Measurements from ENCODE around the gene ARMH2.

Gene ARMH2

DNA sequence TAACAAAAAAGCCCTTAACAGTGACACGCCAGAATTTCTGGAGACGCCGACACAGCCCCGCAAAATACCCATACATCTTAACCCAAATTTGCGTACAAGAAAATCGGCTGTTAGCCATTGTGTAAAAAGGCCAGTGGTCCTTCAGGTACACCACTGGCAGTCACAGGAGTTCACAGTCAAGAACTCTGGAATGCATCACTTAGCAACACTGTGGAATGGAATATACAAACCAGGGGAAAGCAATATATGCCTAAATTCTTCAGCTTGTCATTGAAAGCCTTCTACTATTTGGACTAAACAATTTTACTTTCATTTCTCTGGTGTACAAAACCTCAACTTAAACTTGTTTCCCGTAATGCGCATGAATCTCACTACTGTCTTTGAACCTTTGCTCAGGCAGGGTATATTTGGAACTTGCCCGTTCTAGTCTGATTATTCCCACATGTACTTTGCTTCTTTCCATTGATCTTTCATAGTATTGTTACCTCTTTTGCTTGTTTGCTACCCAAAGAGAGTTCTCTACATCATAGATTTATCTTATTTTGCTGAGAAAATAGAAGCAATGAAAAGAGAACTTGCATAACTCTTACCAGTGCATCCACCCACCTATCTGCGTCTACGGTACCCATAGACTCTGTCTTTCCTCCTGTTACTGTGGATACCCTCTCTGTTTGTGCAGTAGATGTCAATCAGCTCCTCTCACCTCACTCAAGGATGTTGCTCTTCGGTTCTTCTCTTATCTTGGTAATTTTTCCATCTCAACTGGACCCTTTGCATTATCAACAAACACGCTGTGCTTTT, at the start of gene ARMH2:
ARMH2 (minus strand) TSS at position 178 of the 801 bp plus-strand sequence; CDS start at position 118, 60 bp downstream.
- DNase-seq (ENCODE audit: low read depth in 1 of 2, low spot score in 1 of 2), result no peak

DNA sequence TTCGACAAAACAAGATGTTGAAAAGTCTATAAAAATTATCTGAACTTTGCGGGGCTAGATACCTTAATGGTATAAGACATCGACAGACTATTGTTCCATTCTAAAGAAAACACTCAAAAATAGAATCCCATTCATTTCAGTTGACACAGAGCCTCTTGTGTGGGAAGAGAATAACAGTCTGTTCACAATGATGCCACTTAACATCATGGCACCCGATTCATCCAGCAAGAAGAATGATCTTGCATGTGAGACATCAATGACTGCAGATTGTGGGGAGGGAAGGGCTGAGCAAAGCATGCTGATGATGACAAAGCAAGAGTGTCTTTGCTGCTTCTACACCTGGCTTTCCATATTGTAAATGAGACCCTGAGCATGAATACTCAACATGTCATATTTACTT, 49.7 kb upstream of the ARMH2 start:
- no peak for DNase-seq (ENCODE audit: low read depth in 1 of 2, low spot score in 1 of 2)

DNA sequence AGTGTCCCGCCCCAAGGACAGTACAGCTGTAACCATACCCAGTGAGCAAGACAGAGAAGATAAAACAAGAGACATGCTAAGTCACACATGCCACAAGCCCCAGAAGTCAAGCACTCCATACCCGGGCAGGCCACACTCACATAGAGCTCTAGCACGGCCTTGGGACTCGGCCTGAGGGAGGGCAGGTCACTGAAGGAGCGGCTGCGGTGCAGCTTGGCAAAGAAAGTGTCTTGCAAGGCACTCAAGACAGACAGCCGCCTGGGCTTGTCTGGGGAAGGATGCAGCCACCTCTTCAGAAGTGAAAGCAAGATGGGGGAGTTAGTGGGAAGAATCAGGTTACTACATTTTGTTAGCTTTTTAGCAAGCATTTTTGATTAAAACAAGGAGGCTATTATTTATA, 48.7 kb upstream of the ARMH2 start:
- no peak for DNase-seq (ENCODE audit: low read depth in 1 of 2, low spot score in 1 of 2)

DNA sequence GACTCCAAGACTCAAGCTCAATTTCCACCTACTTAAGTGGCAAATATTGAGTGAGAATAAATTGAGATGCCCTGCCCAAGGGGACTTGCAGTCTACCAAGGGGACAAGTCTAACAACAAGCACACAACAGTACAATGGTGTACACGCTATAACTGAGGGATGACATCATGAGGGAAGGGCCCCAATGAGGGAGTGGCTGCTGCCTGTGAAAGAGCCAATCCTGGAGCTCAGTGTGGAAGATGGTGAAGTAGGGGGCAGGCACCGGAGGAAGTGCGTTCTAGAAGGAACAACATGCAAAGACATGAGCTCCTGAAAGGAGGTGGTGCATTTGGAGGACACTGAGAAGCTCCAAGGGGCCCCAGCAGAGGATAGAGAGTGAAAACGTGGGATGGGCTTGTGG, 46.9 kb upstream of the ARMH2 start:
- DNase-seq (ENCODE audit: low read depth in 1 of 2, low spot score in 1 of 2), result no peak

DNA sequence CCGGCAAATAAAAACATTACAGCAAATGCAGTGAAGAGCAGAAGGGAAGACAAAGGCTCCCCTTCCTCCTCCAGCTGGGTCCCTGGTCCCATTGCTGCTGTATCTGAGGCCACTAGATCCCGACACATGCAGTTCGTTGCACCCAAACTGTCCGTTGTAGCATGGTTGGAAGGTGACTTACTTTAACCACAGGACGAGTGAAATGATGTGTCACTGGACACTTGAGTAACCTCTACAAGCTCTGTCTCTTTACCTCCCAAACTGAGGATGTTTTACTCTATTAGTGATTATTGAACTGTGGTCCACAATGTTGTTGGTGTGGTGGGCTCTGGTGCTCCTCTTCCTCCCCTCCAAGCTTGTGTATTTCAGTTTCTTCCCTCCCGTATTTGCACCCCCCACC, 46.2 kb upstream of the ARMH2 start:
- no peak for DNase-seq (ENCODE audit: low read depth in 1 of 2, low spot score in 1 of 2)

DNA sequence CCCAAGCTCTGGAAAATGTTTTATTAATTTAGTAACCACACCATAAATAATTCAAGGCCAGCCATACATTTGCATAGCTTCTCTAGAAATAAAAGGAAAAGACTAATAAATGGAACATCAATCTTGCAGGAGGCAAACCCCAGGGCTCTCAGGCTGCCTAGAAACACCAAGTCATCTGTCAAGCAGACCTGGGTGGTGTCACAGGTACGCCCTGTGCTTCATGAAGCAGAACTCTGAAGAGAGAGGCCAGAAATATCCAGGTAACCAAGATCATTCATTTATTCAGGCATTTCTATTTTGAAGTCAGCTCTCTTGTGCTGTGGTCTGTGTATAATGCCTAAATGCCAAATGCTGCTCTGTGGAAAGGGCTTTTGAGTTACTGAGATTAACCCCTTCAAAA, 45.3 kb upstream of the ARMH2 start:
- DNase-seq (ENCODE audit: low read depth in 1 of 2, low spot score in 1 of 2), result no peak

DNA sequence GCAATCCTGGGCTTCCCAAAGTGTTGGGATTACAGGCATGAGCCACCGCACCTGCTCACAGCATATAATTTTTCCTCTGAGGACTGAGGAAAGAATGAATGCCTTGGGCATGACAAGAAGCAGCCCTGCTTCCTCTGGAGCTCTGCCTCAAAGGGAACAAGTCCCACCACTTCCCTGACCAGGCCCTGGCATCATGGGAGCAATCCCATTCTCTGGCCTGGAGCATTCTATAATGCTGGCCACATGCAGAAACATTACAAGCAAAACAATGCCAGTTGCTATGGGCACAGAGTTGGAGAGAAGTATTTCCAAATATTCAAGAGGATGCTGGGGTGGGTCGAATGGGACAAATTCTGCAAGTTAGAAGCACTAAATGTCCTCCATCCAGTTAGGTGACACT, 41.5 kb upstream of the ARMH2 start:
- DNase-seq (ENCODE audit: low read depth in 1 of 2, low spot score in 1 of 2), result no peak

DNA sequence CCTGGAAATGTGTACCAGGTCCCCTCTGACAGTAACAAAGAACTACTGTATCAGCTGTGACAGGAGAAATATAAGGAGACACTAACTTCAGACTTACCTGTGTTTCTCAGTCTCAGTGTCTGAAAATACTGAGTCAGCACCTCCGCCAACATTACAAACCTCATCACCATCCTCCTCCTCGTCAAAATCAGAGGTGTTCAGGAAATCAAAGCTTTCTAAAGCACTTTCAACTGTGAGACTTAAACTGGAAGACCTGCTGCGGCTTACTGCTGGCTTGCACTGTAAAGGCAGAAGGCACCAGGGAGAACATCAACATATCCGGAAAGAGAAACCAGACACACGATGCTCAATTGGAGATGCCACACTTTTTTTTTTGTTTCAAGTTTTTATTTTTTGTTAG, 40.3 kb upstream of the ARMH2 start:
- DNase-seq (ENCODE audit: low read depth in 1 of 2, low spot score in 1 of 2), result no peak

DNA sequence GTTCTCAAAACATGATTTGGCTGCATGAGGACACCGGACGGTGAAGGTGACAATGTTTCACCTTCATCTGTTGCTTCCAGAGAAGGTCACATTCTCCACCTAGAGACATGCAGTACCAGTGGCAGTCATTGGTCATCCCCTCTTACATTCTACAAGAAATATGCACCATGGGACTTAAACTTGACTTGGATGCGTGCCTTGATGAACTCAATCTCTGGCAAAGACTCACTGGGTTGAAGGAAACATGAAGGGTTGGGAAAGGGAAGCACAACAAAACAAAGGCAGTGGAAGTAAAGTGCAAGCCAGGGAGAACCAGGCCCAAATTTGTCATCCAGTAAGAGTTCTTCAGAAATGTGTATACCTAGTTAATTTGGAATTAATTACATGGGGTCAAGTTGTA, 39.4 kb upstream of the ARMH2 start:
- no peak for DNase-seq (ENCODE audit: low read depth in 1 of 2, low spot score in 1 of 2)

DNA sequence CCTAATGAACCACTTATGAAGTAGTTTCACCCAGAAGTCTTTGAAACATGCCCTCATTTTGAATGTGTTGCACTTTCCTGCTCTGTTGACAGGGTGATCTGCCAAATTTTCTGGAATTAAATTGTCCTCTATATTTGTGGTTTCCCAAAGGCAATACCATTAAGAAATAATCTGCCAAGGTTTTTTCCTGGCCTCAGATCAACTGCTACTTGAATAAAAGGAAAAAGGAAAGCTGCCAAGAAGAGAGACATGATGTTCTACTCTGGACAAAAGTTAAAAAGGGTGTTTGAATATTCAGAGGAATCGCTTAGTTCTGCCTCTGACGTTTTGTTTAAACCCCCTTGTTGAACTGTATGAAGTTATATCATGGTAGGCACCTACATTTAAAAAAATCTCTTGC, 37.4 kb upstream of the ARMH2 start:
- no peak for DNase-seq (ENCODE audit: low read depth in 1 of 2, low spot score in 1 of 2)

DNA sequence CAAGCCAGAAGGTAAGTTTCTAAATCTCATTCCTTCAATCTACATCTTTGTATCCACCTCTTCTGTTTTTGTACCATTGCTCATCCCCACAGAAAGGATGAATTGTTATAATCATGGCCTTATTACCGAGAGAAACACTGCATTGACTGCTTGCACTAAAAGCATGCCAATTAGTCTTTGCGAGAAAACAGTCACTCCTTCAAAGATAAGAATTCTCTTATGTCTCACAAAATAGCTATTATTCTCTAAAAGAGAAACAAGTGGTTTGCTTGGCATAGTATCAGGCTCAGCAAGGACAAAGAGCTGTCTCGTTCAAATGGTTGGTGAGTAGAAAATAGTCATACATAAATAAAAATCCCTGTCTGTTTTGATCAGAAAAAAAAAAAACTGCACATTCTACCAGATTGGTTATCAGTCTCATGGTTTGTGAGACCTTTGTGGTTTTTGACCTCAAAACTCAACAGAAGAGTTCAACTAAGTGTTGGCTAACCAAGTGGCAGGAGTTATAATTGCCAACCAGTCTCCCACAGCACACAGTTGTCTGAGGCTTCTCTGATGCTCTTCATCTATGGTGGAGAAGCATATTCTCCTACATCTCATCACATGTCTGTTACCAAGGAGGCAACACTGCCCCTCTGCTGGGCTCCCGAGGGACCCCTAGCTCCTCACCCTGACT, 35.1 kb upstream of the ARMH2 start:
- no peak for DNase-seq (ENCODE audit: low read depth in 1 of 2, low spot score in 1 of 2)

DNA sequence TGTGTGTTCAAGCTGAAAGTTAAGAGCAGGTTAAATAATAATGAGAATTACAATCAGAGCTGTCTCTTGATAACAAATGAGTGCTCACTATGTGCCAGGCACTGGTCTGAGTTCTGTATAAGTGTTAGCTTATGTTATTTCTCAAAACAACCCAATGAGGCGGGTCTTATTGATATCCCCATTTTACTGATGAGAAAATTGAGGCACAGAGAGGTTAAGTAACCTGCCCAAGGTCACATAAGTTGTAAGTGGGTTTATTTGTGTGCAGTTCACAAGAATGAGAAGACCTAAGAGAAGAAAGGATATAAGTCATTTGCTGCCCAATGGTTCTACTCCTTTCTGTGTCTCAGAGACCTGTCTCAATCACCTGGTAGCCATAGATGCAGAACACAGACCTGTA, 34.1 kb upstream of the ARMH2 start:
- DNase-seq (ENCODE audit: low read depth in 1 of 2, low spot score in 1 of 2), result no peak

DNA sequence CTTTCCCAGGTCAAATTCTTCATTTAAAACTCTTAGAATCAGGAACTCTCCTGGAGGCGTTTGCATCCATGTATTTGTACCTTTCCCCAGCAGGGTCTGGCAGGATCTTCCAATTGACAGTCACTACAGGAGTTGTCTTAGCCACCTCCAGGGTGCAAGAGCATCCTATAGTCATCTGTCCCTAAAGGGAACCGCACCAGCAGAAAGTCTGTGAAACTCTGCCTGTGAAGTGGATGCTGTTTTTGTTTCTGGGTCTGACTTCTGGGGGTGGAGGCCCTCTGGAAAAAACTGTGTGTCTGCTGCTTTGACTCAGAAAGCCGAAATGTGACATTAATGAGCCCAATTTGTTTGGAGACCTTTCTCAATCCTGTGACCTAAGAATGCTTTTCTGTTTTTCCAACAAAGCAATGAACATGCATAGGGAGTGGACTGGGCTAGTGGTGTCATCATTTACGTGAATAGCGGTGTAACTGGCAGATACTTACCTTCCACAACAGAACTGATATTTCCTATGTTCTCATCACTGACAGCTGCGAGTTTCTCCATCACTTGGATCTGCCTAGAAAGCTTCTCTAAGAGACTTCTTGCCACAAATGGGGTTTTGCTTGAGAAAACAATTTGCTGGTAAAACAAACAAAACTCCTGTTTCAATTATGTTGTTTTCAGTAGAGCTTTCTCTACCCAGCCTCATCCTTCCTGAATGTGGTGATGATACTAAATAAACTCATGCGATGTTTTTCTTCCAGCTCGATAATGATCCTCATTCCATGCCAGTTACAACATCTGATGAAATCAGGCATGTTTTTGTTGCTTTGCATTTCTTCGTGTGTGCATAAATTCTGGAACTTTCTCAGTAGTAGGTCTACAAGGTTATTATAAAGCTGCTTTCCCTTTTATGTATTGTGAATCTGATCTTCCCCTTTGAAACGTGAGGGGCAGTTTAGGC, 33.3 kb upstream of the ARMH2 start:
- DNase-seq (ENCODE audit: low read depth in 1 of 2, low spot score in 1 of 2), result no peak

DNA sequence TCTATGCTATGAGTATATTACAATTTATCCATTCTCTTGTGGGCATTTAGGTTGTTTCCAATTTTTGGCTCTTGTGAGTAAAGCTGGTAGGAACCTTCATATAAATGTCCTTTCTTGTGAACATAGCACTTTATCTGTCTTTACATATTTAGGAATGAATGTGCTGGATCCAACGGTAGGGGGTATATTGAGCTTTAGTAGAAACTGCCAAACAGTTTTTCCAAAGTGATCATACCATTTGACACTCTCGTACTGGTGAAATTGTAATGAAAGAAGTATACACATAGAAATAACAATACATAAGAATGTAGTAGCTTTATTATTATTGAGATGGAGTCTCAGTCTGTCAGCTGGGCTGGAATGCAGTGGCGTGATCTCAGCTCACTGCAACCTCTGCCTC, 30.9 kb upstream of the ARMH2 start:
- no peak for DNase-seq (ENCODE audit: low read depth in 1 of 2, low spot score in 1 of 2)

DNA sequence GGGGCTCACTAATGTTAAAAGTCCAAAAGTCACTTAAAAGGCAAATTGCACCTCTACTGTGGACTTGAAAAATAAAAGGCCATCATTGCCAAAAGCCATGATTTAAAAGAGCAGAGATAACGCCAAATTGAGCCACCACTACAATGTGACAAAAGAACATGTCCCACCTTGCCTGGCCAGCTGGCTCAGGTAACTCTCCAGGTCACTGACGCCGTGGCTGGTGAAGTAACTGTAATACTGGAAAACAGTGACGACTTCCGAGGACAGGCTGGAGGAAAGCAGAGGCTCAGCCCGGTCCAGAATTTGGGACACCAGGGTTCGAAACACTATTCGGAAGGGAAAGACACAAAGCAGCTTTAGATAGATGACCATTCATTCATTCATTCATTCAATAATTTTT, 29.3 kb upstream of the ARMH2 start:
- DNase-seq (ENCODE audit: low read depth in 1 of 2, low spot score in 1 of 2), result no peak

DNA sequence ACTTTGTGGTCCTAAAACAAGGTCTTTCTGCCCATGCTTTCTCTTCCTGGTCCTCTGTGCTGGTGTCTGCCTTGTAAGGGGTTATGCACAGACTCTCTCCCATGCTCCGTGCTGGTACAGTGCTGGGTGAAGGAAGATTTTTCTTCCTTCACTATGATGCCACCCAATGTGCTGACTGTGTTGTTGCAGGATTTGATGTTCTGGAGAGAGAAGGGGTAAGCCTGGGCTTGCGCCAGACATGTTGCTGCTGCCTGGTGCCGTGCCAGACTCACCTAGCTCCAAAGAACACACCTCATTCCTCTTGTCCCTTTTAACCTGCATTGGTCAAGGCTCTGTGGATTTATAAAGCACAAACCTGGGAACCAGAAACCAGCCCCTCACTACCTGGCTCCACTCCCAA, 28.4 kb upstream of the ARMH2 start:
- no peak for DNase-seq (ENCODE audit: low read depth in 1 of 2, low spot score in 1 of 2)

DNA sequence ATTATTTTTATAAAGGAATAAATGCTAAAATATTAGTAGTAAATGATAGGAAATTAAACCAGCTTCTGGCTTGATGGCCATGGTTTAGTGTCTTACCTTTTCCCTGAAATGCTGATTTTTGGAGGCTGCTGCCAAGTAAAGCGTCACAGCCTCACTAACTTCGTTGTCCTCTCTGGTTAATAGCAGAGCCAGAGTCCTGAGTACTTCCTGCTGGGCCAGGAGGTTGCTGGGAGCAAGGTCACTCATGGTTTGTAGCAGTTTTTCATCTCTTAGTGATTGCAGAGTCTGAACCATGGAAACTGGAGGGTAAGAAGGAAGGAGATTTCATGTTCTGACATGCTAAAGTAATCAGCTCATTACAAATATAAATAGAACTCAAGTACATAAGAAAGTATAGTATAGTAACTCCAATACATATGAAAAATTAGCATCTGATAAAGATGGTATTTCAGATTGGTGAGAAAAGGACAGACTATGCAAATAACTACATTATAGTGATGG, 26.5 kb upstream of the ARMH2 start:
- DNase-seq (ENCODE audit: low read depth in 1 of 2, low spot score in 1 of 2), result no peak

DNA sequence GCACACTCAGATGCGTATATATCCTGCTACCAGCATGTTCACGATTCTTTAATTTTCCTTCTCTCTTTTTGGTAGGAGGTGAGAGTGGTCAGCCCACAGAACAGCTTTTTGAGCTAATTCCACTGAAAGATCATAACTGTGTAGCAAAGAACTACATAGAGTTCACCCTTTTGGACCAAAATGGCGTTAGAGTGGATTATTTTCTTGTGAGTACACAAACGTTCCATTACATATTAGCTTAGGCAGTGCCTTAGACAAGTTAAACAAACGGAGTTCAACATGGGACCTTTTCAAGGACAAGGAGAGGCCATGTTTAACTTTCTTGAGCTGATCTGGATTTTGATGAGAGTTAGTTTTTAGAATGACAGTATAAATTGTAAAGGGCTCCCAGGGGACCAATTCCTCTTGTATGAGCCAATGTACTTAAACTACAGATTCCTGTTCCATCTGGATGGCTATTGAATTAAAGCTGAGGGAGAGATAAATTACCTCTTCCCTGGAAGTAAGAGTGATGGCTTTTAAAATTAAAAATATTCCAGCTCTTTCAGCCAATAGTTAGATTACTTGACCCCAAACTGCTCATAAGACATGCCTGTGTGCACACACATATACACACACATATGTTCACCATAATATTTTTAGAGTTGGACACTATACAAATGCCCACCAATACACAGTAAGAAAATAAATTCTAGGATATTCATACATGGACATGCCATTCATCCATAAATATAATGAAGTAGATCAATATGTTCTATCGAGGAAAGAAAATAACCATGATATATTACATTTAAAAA, 25.6 kb upstream of the ARMH2 start:
- no peak for DNase-seq (ENCODE audit: low read depth in 1 of 2, low spot score in 1 of 2)

DNA sequence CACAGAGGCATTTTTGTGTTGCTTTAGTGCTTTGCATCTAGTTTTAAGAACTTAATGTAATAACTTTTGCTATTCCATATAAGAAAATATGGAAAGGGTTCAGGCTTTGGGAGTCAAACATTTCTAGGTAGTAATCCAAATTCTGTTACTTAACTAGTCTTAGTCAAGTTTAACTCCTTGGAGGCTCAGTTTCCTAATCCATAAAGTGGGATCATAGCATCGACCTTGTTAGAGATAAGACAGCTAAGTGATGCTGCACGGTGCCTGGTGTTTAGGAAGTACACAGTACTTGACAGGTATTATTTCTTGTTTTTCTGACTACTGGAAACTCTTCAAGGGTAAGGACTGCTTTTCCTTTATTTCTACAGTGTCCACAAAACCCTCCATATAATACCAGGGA, 24.5 kb upstream of the ARMH2 start:
- no peak for DNase-seq (ENCODE audit: low read depth in 1 of 2, low spot score in 1 of 2)

DNA sequence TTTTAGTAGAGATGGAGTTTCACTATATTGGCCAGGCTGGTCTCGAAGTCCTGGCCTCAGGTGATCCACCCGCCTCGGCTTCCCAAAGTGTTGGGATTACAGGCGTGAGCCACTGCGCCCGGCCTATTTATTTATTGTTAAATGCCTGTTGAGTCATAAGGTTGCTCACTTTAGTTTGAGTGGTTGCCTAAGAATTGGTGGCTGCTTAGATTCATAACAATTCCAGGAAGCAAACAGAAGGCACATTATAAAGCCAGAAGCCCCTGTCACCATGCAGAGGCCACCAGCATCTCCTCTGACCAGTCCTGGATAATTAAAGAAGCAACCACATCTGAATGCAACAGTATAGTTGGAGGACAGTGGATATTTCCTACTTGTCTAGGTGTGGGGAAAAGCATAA, 24.0 kb upstream of the ARMH2 start:
- DNase-seq (ENCODE audit: low read depth in 1 of 2, low spot score in 1 of 2), result no peak
